Suprapubic skin (tissue), 4 donors: ENCODE data around the gene RAB14. TPM values are rescaled to one million over a fixed set of nuclear protein-coding genes. Genes with fewer than 3 reads are reported as not detected.
A peak's percentile ranks its signal among the peaks of the same experiment; 100 is the strongest.

Source experiments
- DNase-seq, 2 donors: peaks; one replicate each; pipeline ENCODE4 v3.0.0-alpha.2; 2019; ENCODE audit warnings: low spot score in 2 of 2
- H3K27ac ChIP-seq: fragments of 200-600 bp; sonication (generic); one replicate; pipeline ENCODE4 v1.5.1; 2019
- H3K27me3 ChIP-seq: fragments of 200-600 bp; sonication (generic); one replicate; pipeline ENCODE4 v1.5.1; 2019
- H3K36me3 ChIP-seq: fragments of 200-600 bp; sonication (generic); one replicate; pipeline ENCODE4 v1.5.1; 2019
- H3K4me1 ChIP-seq: fragments of 200-600 bp; sonication (generic); one replicate; pipeline ENCODE4 v1.5.1; 2019
- H3K4me3 ChIP-seq: fragments of 200-600 bp; sonication (generic); one replicate; pipeline ENCODE4 v1.5.1; 2019; ENCODE audit warnings: mild to moderate bottlenecking
- H3K9me3 ChIP-seq: fragments of 200-600 bp; sonication (generic); one replicate; pipeline ENCODE4 v1.5.1; 2019
- EP300 ChIP-seq: sonication (generic); formaldehyde crosslinking; IDR thresholded peaks from one replicate; pipeline ENCODE4 v1.6.1; 2017; ENCODE audit warnings: antibody characterized with exemption
- POLR2A ChIP-seq, 2 donors: fragments of 450-650 bp; IDR thresholded peaks; one replicate each; pipeline ENCODE4 v1.6.1; 2017; ENCODE audit warnings: antibody characterized with exemption in 2 of 2, mild to moderate bottlenecking in 2 of 2, moderate library complexity in 2 of 2
- POLR2AphosphoS5 ChIP-seq, 3 donors: sonication (generic); formaldehyde crosslinking; IDR thresholded peaks; one replicate each; pipeline ENCODE4 v1.6.1; 2017; ENCODE audit warnings: antibody characterized with exemption in 3 of 3
- WGBS: methylation state at CpG from one replicate; pipeline ENCODE4 v1.1.5; 2018; 5-methylcytosine and 5-hydroxymethylcytosine counted together
- total RNA-seq, 4 donors: library from RNA; depleted of rRNA; stranded (reverse); fragments of >200 nt; gene quantifications; one replicate each; pipeline ENCODE4 v1.1.0, GENCODE V29; 2016
- TF ChIP-seq, protein P1 (sequence below), 2 donors: fragments of 200-600 bp in 1 of 2; fragments of 450-650 bp in 1 of 2; sonication (generic) in 1 of 2; IDR thresholded peaks; one replicate each; pipeline ENCODE4 v1.5.1; 2016 to 2019; ENCODE audit warnings: antibody characterized with exemption in 2 of 2, mild to moderate bottlenecking in 1 of 2, moderate library complexity in 1 of 2

Gene RAB14
- total RNA-seq, 4 donors from 2014 or later: 41.4 to 49.5 (median 45.9) TPM

DNA sequence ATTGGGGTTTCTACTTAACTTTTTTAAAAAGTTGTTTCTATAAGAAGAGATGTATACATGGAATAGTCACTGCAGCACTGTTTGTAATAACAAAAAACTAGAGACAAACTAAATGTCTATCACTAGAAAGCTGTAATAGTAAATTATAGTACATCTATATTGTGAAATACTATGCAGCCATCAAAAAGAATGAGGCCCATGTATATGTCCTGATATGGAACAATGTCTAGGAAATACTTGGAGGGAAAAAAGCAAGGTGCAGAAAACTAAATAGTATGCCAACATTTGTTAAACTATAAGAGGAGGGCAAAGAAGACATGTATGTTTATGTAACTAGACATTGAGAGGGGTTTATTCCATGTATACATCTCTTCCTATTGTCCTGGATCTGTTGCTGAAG lies 2.9 kb upstream of the RAB14 start:
- no peaks in the 10 kb centered on the region for H3K9me3 ChIP-seq
- H3K27ac ChIP-seq: no peak overlapping the region
- no peak for DNase-seq
- TF ChIP-seq, protein P1, sequence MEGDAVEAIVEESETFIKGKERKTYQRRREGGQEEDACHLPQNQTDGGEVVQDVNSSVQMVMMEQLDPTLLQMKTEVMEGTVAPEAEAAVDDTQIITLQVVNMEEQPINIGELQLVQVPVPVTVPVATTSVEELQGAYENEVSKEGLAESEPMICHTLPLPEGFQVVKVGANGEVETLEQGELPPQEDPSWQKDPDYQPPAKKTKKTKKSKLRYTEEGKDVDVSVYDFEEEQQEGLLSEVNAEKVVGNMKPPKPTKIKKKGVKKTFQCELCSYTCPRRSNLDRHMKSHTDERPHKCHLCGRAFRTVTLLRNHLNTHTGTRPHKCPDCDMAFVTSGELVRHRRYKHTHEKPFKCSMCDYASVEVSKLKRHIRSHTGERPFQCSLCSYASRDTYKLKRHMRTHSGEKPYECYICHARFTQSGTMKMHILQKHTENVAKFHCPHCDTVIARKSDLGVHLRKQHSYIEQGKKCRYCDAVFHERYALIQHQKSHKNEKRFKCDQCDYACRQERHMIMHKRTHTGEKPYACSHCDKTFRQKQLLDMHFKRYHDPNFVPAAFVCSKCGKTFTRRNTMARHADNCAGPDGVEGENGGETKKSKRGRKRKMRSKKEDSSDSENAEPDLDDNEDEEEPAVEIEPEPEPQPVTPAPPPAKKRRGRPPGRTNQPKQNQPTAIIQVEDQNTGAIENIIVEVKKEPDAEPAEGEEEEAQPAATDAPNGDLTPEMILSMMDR (IDR thresholded peaks at IDR 0.05): no peak
- TF ChIP-seq POLR2A (IDR thresholded peaks at IDR 0.05) (no peak), EP300 (no peak), POLR2AphosphoS5 (IDR thresholded peaks at IDR 0.05) (no peak)
- peaks cover 21% of the 10 kb centered on the region for H3K4me1 ChIP-seq
- no peaks in the 10 kb centered on the region for H3K36me3 ChIP-seq
- H3K4me3 ChIP-seq: no peak overlapping the region
- no peaks in the 10 kb centered on the region for H3K27me3 ChIP-seq

DNA sequence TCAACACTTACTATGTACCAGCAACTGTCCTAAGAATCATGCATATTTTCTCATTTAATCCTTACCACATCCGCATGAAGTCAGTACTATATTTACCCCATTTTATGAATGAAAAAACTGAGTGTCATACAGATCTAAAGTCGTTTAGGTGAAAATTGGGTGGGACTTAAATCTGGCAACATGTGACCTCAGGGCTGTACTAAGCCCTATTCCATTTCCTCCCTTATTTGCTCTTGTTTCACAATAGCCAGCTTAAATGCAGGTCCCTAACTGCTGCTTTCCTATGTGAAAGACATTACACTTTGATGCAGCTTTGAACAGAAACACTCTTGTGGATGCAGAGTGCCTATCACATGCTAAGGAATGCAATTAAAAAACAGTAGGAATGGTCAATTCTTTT lies 2.5 kb upstream of the RAB14 start:
- Histone ChIP-seq H3K9me3 (no peaks in the 10 kb centered on the region), H3K27ac (no peak overlapping the region), H3K4me1 (peaks cover 26% of the 10 kb centered on the region), H3K36me3 (no peaks in the 10 kb centered on the region), H3K27me3 (no peaks in the 10 kb centered on the region), H3K4me3 (no peak overlapping the region)
- 61% methylated on average over 2 of the region's 2 CpGs for WGBS
- TF ChIP-seq POLR2A (IDR thresholded peaks at IDR 0.05) (no peak), EP300 (no peak), POLR2AphosphoS5 (IDR thresholded peaks at IDR 0.05) (no peak)
- DNase-seq: no peak

DNA sequence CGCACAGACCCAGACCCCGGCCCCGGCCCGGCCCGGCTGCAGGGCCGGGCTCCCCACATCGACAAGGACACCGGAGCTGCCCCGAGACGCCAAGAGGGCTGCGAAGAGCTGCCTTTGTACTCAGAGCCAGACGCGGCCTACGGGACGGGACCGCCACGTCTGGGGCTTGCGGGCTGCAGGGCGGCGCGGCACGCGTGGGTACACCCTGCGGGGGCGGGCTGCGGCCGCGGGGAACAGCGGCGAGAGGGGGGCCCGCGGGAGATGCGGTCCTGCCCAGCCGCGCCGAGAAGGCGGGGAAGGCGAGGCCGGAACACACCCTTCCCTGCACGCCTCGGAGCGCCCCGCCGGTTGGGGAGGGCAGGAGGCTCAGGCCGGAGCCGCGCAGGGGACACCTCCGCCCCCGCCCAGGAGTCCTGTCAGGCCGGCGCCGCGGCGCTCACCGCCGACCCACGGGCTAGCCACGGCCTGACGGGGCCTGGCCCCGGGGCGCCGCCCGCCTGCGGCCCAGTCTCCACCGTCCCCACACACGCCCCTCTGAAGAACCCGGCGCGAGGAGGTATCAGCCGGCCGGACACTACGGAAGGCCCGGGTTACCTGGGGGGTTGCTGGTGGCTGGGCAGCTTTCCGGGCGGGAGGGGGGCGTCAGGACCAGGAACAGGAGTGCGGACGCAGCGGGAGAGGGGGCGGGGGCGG lies 478 bp downstream of the RAB14 start:
- H3K27ac ChIP-seq: peak overlapping the region; percentile 98
- no peaks in the 10 kb centered on the region for H3K36me3 ChIP-seq
- TF ChIP-seq EP300: no peak
- TF ChIP-seq, protein P1 (IDR thresholded peaks at IDR 0.05): no peak
- no peak for TF ChIP-seq POLR2A (IDR thresholded peaks at IDR 0.05)
- TF ChIP-seq POLR2AphosphoS5 (IDR thresholded peaks at IDR 0.05): no peak
- no peaks in the 10 kb centered on the region for H3K27me3 ChIP-seq
- H3K9me3 ChIP-seq: no peaks in the 10 kb centered on the region
- peak overlapping the region; percentile 100 for H3K4me3 ChIP-seq
- WGBS: under 1% methylated on average over 30 of the region's 81 CpGs
- peak; percentile 68 to 81 for DNase-seq
- H3K4me1 ChIP-seq: peaks cover 55% of the 10 kb centered on the region

DNA sequence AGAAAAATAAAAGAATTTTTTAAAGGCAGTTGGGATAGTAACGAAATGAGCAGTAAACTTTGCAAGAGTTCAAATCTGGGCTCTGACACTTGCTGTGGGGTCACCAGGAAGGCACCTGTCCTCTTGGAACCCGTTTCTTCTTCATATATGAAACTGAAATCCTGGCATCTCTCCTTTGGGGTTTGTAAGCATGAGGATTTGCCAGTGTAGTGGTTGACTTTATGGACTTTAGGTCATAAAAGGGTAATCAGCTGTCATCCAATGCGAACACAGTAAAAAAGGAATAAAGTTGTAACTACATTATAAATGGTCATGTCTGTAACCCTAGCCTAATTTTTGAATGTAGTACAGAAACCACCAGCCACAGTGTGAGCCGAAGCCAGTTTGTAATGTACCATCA lies 1.3 kb downstream of the RAB14 start:
- Histone ChIP-seq H3K4me3 (peak overlapping the region; percentile 100), H3K36me3 (no peaks in the 10 kb centered on the region), H3K27me3 (no peaks in the 10 kb centered on the region), H3K4me1 (peaks cover 63% of the 10 kb centered on the region), H3K27ac (peak overlapping the region; percentile 98), H3K9me3 (no peaks in the 10 kb centered on the region)
- TF ChIP-seq, protein P1 (IDR thresholded peaks at IDR 0.05): no peak
- TF ChIP-seq EP300: no peak
- TF ChIP-seq POLR2AphosphoS5 (IDR thresholded peaks at IDR 0.05): no peak
- TF ChIP-seq POLR2A (IDR thresholded peaks at IDR 0.05): no peak
- no peak for DNase-seq
- WGBS: 13% methylated on average over 4 of the region's 4 CpGs

DNA sequence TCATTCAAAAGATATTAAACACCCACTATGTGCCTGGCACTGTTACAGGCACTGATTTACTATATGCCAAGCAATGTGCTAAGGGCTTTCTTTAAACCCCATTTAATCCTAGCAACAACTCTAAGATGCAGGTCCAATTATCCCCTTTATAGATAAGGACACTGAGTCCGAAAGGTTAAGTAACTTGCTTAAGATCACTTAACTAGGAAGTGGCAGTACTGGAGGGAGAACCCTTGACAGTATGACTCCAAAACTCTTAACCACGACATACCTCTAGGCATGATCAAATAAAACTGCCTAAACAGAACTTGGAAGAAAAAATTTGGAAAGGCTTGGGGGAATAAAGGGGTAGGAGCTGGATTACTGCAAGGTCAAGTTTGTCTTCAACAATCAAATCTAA lies 1.7 kb downstream of the RAB14 start:
- Histone ChIP-seq H3K27ac (no peak overlapping the region), H3K4me3 (peak overlapping the region; percentile 100), H3K27me3 (no peaks in the 10 kb centered on the region), H3K36me3 (no peaks in the 10 kb centered on the region), H3K4me1 (peaks cover 68% of the 10 kb centered on the region), H3K9me3 (no peaks in the 10 kb centered on the region)
- TF ChIP-seq POLR2AphosphoS5 (IDR thresholded peaks at IDR 0.05) (no peak), EP300 (no peak), POLR2A (IDR thresholded peaks at IDR 0.05) (no peak)
- TF ChIP-seq, protein P1 (IDR thresholded peaks at IDR 0.05): no peak
- 19% methylated on average over 2 of the region's 2 CpGs for WGBS
- DNase-seq: no peak
